ENCODE results near the gene CCND1.
"Not testable (repeated sequence)": the region's sequence is repeated elsewhere in the genome, so short reads cannot be mapped to it uniquely, and the experiment has no call there.

CCND1 gene

DNA sequence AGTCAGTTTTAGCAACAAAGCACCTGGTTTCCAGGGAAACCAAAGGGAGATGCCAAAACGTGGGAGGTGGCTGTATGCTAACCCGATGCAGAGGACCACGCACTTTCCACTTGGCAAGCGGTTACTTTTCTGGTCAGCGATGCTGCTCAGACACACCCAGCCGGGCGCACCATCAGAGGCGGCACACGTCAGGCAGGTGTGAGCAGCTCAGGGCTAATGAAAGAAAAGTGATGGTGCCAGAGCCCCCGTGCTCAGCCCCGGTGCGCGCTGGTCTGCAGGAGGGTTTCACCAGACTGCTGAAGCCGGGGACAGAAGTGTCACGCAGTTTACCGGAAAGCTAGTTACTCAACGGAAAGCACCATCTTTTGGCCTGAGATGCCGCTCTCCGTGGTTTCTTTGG lies 28.5 kb downstream of the CCND1 start:
- DNase-seq, result no peak

DNA sequence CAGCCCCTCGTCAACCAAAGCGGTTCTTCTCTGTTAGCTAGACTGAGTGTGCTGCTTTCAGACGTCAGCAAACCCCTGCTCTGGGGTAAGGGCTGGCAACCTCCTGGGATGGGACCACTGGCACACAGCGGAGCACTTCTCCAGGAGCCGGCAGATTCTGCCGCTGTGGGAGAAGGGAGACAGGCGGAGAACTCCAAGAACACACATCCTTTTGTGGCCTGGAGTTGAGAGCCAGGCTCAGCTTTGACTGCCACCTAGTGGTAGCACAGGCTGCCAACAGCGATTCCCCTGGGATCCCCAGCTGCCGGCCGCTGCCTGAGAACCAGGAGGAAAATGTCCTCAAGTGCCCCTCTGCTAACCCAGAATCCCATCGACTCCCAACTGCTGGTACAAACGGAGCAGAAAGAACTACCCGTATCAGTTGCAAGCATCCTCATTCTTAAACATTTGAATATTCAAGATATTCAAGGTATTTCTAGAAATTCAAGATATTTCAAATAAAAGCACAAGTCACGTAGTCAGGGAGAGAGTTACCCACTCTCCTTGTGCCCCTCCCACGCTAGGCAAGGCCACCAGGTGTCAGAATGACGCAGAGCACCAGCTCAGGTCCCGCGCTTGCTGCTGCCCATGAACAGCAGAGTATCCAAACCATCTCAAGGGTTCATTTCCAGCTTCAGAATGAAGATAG lies 29.3 kb downstream of the CCND1 start:
- DNase-seq, result peak; percentile 28

DNA sequence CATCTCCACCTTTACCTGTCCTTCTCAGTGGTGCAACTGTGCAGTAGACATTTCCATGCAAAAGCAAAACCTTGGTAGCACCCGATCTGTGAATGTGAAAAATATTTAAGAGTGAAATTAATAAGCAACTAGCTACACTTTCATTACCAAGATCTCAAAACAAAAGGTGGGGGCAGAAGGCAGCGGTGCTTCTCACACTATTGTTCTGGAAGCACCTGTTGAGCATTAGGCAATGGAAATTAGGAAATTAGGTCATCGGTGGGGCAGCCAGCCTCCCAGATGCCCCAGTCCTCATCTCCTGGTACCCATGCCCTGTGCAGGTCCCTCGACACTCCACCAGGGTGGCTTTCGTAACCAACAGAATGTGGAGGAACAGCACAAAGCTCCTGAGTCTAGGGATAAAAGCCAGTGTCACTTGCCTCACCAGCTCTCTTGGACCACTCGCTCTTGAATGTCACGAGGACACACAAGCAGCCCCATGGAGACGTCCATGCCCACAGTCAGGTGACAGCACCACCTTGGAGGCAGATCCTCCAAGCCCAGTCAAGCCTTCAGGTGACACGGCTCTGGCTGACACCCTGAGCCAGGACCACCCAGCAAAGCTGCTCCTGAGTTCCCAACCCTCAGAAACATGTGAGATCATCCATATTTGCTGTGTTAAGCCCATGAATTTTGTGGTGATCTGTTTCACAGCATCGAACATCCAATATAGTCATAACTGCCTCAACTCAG lies 30.9 kb downstream of the CCND1 start:
- no peak for DNase-seq

DNA sequence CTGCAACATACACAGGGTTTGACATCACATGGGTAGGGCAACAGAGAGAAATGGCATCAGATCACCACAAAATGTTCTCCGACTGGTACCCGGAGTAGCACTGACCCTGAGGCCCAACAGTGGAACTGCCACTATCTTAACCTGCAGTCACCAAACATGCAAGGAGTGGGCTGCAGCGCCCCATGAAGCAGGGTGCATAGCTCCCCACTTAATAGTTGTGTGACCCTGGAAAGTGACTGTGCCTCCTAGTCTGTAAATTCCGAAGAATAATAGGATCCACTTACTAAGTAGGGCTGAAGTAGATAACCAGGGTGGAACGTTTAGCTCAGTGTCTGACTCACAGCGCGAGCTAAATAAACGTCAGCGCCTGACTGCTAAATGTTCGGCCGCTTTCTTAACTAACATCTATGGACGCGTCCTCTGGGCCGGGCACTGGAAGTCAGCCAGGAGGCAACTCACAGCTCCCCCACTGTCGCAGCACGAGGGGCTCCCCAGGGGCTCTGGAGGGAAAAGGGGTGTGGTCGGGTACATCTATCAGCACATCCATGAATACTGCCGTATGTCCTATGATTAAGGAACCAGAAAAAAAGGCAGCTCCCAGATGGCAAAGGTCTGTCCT lies 33.4 kb downstream of the CCND1 start:
- DNase-seq, result no peak

DNA sequence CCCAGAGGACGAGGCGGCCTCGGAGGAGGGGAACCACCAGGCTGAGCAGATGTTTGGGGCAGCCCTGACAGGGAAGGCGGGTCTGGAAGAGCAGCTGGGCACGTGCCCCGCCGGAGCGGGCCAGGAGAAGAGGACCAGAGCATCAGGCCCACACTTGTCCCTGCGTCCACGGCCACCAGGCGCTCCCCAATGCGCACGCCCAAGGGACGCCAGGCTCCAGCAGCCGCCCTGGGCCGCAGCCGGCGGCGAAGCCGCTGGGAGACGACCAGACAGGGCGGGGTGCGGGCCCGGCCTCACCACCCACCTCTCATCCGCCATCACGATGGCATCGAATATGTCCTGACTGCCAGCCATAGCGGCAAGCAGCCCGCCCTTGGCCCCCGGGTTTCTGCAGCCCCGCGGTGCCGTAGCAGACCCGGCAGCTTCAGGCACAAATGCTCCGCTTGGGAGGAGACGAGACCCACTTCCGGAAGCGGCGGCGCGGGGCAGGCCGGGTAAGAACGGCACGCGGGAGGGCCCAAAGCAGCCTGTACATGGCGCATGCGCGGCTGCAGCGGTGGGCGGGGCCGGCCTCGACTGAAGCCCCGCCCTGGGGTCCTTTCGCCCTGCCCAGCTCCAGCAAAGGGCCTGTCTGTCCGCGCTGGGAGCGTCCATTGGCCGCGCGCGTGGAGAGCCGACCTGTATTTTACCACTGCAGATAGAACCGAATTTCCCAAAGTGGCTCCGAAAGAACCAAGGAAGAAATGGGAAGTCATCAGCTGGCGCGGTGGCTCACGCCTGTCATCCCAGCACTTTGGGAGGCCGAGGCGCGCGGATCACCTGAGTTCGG lies 34.1 kb downstream of the CCND1 start, which contains the start of gene LTO1:
LTO1 (minus strand) TSS at position 468 of the 829 bp plus-strand sequence; CDS start at position 354, 114 bp downstream.
- peak; percentile 92 for DNase-seq

DNA sequence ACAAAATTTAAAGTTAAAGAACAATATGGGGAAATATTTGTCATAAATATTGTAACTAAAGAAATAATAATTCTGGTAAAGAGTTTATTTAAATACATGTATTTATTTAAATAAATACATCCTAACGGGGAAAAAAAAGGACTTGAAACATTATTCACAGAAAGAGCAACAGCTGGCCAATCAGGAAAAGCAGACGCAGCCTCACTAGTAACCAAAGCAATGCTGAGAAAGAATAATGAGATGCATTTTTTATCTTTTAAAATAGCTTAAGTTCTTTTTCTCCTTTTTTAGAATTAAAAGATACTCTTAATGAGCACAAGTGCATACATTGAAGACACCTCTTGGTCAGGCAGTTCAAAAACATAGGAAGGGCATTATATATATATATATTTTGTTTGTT lies 36.8 kb downstream of the CCND1 start:
- no peak for DNase-seq

DNA sequence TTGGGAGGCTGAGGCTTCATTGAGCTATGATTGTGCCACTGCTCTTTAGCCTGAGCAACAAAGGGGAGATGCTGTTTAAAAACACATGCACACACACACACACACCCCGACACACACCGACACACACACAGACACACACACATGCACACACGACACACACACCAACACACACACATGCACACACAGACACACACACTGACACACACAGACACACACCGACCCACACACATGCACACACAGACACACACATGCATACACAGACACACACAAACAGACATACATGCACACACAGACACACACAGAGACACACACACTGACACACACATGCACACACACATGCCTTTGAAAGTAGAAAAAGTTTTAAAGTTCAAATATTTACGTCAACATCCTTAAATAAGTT lies 39.7 kb downstream of the CCND1 start:
- DNase-seq, result no peak

DNA sequence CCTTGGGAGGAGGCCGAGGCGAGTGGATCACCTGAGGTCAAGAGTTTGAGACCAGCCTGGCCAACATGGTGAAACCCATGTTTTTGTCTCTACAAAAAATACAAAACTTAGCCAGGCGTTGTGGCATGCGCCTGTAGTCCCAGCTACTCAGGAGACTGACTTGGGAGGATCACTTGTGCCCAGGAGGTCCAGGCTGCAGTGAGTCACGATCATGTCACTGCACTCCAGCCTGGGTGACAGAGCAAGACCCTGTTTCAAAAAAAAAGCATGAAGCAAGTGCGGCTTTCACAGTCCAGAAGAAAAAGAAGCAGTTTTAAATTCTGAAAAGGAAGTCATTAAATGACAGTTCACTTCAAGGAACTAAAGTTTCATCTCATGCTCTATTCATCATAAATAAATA lies 41.3 kb downstream of the CCND1 start:
- no peak for DNase-seq

DNA sequence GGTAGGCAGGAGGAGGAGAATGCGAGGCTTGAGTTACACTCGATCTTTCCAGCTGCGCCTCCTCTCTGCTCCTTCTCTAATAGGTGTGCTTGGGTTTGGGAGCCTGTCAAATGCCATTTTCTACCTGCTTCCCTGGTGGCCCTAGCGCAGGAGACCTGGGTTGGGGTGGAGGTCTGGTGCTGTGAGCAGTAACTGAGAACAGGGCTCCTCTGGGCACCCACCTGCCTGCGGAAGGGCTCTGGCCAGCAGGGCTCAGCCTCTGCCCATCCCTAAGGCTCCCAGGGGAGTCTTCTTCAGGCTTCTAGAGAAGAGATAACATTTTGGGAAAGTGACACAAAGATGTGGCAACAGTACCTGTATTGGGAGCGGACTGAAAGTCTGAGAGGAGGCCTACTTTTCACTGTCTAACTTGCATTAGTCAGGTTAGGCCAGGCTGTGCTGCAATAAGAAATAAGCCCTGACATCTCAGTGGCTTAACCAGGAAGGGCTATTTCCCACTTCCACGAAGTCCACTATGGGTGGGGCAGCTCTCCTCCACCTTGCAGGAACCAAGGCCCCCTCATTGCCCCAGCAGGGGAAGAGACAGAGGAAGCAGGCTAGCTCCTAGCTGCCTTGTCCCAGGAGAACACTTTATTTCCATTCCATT lies 41.8 kb downstream of the CCND1 start:
- DNase-seq, result no peak

DNA sequence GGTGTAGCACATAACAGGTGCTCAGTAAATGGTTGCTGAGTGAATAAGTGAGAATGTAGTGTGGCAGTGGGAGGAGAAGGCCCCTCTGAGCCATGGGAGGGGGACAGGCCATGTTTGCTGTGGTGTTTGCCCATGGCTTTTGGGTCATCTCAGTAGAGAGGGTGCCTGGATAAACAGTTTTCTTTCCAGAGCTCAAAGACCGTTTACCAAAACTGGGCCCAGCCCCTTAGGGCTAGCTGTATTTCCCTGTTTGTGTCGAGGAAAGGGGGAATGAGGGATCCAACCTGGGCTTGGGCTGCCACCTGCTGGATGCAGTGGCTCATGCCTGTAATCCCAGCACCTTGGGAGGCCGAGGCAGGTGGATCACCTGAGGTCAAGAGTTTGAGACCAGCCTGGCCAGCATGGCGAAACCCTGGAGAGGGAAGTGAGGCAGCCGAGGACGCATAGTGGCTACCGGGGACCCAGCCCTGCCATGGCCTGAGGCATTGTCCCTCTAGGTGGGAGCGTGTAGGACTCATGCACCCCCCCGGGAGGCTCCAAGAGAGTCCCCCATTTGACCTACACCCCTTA lies 42.9 kb downstream of the CCND1 start:
- DNase-seq, result no peak

DNA sequence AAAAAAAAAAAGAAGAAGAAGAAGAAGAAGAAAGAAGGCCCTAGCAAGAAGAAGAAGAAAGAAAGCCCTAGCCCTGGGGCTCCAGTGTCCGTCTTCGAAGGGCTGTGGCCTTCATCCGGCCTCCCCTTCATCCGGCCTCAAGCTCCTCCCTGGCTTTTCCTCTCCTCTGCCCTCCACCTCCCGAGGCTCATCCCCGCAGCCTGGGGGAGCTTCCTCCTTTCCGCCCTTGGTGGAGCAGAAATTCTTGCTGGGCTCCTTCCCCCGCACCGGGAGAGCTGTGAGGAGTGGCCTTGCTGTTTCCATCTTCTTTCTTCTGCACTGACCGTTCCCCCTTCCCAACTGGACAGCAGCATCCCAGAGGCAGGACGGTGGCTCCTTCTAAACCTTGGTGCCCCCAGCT lies 43.7 kb downstream of the CCND1 start:
- no peak for DNase-seq

DNA sequence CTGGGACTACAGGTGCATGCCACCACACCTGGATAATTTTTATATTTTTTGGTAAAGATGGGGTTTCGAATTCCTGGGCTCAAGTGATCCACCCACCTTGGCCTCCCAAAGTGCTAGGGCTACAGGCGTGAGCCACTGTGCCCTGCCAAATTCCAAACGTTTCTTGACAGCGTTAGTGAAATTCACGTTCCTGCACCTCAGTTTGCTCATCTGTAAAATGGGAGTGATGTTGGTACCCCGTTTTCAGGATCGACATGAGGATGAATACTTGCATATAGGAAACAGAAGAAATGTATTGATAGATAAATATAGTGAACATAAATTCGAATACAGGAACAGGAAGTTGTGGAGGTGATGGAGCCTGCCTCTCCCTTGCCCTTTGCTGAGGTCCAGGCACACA lies 44.4 kb downstream of the CCND1 start:
- DNase-seq, result no peak

DNA sequence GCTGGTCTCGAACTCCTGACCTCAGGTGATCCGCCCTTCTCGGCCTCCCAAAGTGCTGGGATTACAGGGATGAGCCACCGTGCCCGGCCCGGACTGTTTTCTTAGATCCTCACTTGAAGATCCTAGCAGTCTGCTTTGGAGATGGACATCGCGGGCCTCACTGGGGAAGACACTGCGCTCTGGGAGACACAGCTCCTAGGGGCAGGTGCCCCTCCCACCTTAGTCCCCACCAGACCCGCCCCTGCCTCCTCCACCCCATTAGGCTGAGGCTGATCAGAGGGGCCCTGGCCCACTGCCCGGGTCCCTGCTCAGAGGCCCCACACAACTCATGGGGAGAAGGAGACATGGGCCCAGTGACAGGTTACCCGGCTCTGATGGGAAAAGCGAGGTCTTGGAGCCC lies 45.5 kb downstream of the CCND1 start:
- DNase-seq, result no peak

DNA sequence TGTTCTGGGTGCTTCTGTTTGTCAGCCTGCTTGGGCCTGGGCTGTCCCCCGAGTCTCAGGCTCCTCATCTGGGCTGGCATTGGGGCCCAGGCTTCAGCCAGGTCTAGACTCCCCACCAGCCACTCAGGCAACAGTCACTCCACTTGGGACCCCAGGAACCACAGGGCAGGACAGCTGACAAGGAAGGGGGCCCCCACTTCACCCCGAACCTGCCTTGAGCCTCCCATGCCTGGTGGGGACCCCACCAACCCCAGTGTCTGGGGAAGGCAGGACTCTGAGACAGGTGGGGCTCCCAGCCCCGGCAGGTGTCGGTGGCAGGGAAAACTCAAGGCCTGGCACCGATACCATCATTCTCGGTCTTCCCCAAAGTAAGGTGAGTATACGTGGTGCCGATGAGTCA lies 45.9 kb downstream of the CCND1 start:
- no peak for DNase-seq

DNA sequence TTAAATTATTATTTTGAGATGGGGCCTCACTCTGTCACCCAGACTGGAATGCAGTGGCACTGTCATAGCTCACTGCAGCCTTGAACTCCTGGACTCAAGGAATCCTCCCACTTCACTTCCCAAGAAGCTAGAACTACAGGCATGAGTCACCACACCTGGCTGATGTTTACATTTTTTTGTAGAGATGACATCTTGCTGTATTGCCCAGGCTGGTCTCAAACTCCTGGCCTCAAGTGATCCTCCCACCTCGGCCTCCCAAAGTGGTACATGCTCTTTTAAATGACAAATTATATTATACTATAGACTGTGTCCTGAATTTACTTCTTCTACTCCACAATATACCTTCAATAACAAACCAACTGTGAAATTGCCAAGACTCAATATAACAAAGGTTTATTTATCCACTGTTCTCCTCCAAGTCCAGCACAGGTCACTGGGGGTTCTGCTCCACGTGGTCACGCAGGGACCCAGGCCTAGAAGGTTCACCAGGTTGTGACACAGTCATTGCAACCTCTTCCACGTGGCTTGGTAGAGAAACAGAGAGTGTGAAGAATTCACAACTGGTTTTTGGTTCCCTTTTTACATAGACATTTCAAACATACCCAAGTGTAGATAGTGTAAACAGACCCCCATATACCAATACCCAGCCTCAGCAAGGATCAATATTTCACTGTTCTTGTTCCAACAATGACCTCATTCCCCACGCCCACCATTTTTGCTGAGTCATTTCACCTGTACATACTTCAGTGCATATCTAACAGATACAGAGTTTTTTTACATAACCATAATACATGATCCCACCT lies 47.2 kb downstream of the CCND1 start:
- DNase-seq, result not testable (repeated sequence)

DNA sequence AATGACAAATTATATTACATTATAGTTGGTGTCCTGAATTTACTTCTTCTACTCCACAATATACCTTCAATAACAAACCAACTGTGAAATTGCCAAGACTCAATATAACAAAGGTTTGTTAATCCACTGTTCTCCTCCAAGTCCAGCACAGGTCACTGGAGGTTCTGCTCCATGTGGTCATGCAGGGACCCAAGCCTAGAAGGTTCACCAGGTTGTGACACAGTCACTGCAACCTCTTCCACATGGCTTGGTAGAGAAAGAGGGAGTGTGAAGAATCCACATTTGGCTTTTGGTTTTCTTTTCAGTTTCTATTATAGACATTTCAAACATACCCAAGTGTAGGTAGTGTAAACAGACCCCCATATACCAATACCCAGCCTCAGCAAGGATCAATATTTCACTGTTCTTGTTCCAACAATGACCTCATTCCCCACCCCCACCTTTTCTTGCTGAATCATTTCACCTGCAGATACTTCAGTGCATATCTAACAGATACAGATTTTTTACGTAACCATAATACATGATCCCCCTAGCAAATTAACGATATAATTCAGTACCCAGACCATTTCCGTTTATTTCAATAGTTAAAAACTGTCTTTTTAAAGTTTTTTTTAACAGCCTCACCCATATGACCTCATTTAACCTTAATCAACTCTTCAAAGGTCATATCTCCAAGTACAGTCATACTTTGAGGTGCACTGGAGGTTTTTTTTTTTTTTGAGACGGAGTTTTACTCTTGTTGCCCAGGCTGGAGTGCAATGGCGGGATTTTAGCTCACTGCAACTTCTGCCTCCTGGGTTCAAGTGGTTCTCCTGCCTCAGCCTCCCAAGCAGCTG lies 48.7 kb downstream of the CCND1 start:
- no peak for DNase-seq

DNA sequence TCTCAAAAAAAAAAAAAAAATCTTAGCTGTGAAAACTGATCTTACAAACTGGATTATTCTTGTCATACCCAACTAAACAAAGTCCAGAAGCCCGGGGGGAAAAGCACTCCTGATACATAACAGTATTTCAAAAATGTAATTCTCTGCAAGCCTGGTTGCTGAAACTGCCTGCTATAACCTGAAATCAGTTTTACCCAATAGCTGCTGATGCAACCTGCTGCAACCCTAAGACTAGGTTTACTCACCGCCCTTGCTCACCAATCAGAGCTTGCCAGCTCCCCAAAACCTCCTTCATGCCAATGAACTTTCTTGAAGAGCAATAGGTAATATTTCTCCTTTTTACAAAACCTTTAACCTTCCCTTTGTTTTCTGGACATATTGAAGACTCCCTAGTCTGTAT lies 50.5 kb downstream of the CCND1 start:
- no peak for DNase-seq

DNA sequence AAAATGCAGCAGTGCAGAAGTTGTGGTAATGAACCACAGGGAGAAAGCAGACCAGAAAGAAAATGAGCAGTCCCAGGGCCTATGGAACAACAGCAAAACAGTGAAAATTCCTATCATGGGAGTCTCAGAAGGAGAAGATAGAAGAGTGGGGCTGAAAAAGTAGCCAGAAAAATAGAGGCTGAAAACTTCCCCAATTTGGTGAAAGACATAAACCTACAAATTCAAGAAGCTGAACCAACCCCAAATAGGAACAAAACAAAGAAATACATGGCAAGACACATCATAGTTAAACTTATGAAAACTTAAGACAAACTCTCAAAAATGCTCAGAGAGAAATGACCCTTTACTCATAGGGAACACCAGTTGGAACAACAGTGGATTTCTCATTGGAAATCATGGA lies 51.5 kb downstream of the CCND1 start:
- no peak for DNase-seq

DNA sequence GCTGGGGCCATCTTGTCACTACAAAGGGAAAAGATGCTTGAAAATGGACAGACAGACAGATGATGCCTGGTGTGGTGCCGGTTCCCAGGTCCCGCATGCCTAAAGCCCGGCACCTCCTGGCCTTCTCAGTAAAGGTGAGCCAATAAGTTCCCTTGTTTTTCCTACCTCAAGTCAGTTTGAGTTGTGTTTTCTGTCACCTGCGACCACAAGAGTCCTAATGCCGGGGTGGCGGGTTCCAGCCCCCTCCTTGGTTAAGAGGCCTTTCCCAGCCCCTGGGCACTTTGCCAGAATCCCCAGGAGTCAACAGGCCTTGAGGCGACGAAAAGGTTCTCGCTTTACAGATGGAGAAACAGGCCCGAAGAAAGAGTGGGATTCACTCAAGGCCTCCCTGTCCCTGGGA lies 53.8 kb downstream of the CCND1 start:
- no peak for DNase-seq

DNA sequence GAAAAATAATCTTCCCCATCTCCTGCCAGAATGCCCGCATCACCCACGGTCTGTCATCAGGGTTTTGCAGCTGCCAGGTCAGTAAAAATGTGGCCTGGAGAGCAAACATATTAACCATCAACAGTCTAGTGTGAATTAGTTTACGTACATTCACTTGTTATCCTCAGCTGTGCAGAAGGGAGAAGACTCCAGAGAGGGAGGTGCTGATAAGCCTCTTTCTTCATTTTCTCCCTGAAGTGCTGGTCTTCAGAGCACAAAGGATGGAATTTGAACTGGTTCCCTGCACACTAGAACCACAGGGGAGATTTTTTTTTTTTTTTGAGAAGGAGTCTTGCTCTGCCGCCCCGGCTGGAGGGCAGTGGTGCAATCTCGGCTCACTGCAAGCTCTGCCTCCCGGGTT lies 54.6 kb downstream of the CCND1 start:
- no peak for DNase-seq
